Testis (tissue), 2 donors: ENCODE measurements around the gene AMOTL1.

ENCODE experiments used
- CTCF ChIP-seq, 3 experiments: fragments of 450-650 bp in 2 of 3; fragments of 200-600 bp in 1 of 3; sonication (generic) in 1 of 3; IDR thresholded peaks; one replicate each; pipeline ENCODE4 v1.5.1; 2016 to 2019; ENCODE audit warnings: antibody characterized with exemption in 3 of 3, mild to moderate bottlenecking in 2 of 3, moderate library complexity in 1 of 3
- POLR2A ChIP-seq: fragments of 450-650 bp; IDR thresholded peaks from one replicate; pipeline ENCODE4 v1.6.1; 2017; ENCODE audit warnings: antibody characterized with exemption, mild to moderate bottlenecking, moderate library complexity

GRCh38 chr11:94719876-94720275 is 48.3 kb upstream of the AMOTL1 start:
- TF ChIP-seq CTCF (IDR thresholded peaks at IDR 0.05) (no peak), POLR2A (no peak)
